Measurements from ENCODE around the gene EBF4.

The EBF4 gene

GRCh38 chr20:2692036-2692885 lies at the start of gene EBF4:
TSS of gene EBF4 (plus strand) at chr20:2692780. CDS start at chr20:2693646, 866 bp downstream.
- peak; percentile 60 for DNase-seq

- no peak for DNase-seq
These were observed 48.9 kb upstream of the EBF4 start for GRCh38 chr20:2643708-2644107.

GRCh38 chr20:2651772-2652723 lies 40.5 kb upstream of the EBF4 start, which contains the start of gene NOP56:
TSS of gene NOP56 (plus strand) at chr20:2652632. CDS start at chr20:2652661, 29 bp downstream.
- DNase-seq = peak; percentile 95

GRCh38 chr20:2652724-2653555 lies 39.6 kb upstream of the EBF4 start:
- DNase-seq = peak; percentile 57

- DNase-seq = no peak
These were observed 38.8 kb upstream of the EBF4 start for GRCh38 chr20:2653556-2654383.

GRCh38 chr20:2654384-2654822 lies 38.2 kb upstream of the EBF4 start:
- DNase-seq = no peak

GRCh38 chr20:2654831-2655230 lies 37.7 kb upstream of the EBF4 start:
- no peak for DNase-seq

GRCh38 chr20:2655331-2656116 lies 37.1 kb upstream of the EBF4 start:
- no peak for DNase-seq

GRCh38 chr20:2656471-2657117 lies 36.0 kb upstream of the EBF4 start:
- no peak for DNase-seq

- no peak for DNase-seq
These were observed 35.3 kb upstream of the EBF4 start for GRCh38 chr20:2657241-2657640.

- no peak for DNase-seq
These were observed 34.9 kb upstream of the EBF4 start for GRCh38 chr20:2657674-2658073.

GRCh38 chr20:2658414-2659354 lies 33.9 kb upstream of the EBF4 start:
- DNase-seq = no peak

GRCh38 chr20:2659547-2659946 lies 33.0 kb upstream of the EBF4 start:
- no peak for DNase-seq

- no peak for DNase-seq
These were observed 29.2 kb upstream of the EBF4 start for GRCh38 chr20:2663364-2663886.

- DNase-seq = peak; percentile 94
These were observed 28.5 kb upstream of the EBF4 start, which contains the start of gene IDH3B for GRCh38 chr20:2663887-2664719. TSS of gene IDH3B (minus strand) at chr20:2664216. CDS start at chr20:2664188, 28 bp downstream.

- no peak for DNase-seq
These were observed 20.6 kb upstream of the EBF4 start for GRCh38 chr20:2671977-2672376.

GRCh38 chr20:2672446-2672845 lies 20.1 kb upstream of the EBF4 start:
- DNase-seq = no peak

- DNase-seq = no peak
These were observed 19.1 kb upstream of the EBF4 start for GRCh38 chr20:2673453-2673852.
